Measurements from ENCODE around the gene LRP1-AS.

LRP1-AS gene

DNA sequence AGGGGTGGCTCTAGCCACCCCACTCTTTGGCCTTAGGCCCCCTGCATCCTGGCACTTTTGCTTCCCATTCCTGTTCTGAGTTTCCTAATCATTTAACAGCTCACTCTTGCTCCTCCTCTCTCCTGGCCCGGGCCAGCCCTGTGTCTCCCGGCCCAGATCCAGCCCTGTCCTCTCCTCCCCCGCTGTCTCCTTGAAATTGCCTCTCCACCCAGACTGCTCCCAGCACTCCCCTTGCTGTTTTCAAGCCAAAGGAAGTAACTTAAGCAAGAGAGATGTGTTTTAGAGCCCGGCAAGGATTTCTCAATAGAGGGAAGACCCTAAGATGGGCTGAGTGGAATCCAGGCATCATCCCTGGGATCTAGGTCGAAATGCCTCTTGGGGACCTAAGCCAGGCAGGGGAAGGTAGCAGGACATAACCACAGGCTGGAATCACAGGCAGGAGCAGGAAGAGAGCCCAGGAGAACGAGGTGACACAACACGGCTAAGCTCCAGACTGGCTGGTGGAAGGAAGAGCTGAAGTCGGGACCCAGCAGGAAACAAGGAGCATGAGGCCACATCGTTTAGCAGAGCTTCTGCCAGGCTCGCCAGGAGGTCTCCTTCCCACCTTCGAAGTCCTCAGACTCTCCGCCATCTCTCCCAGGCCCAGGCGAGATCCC lies 2.0 kb upstream of the LRP1-AS start:
- intact Hi-C loops (cut with DNase I) = no loop called here
- DNase-seq = peak in 1 of 42 donors; percentile 68

DNA sequence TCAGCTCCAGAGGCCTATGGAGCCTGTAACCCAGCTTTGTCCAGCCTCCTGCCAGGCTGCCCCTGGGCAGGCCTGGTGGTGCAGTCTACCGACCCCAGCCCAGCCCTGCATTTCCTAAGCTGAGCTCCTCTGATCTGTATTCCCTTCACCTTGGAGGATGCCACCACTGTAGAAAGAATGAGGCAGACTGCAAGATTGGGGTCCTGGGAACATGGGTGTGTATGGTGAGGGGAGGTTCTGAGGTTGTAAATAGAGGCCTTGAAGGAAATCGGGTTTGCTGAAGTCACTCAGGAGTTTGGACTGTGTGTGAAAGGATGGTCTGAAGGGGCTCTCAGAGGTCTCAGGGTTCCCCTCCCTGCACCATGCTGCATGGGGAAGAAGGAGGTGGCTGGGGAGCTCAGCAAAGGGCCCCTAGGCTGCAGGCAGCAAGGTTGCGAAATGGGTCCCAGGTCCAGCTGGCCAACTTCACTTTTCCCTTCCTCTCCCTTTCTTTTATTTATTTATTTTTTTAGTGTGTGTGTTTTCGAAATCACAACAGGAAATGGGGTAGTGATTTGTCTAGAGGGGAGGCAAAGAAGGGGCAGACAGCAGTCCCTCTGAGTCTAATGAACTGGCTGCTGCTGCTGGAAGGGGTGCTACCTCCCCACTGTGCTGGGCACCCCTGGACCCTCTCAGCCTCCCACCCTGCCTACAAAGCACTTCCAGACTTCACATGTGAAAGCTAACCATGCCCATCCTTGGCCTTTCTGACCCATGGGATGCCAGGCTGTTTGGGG lies 1.2 kb upstream of the LRP1-AS start:
- intact Hi-C loops (cut with DNase I) = no loop called here
- peak in 12 of 42 donors; percentile 27 to 75 (median 52) for DNase-seq

DNA sequence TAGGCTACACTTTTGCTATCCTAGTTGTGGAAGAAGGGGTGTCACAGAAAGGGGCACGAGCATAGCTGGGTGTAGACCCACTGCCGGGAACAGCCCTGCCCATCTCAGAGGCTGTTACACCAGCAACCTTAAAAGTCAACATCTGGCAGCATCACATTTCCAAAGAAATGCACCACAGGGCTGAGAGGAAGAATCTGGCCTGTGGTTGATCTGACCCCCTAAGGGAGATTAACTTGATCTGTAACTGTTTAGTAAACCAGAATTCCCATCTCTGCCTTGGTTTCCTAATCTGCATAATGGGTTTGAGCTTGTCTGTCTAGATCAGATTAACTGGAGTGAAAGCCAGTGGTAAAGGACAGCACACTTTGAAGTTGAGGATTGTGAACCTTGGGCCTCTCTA lies 1.3 kb downstream of the LRP1-AS start:
- intact Hi-C loops (cut with DNase I) = no loop called here
- no peak for DNase-seq

DNA sequence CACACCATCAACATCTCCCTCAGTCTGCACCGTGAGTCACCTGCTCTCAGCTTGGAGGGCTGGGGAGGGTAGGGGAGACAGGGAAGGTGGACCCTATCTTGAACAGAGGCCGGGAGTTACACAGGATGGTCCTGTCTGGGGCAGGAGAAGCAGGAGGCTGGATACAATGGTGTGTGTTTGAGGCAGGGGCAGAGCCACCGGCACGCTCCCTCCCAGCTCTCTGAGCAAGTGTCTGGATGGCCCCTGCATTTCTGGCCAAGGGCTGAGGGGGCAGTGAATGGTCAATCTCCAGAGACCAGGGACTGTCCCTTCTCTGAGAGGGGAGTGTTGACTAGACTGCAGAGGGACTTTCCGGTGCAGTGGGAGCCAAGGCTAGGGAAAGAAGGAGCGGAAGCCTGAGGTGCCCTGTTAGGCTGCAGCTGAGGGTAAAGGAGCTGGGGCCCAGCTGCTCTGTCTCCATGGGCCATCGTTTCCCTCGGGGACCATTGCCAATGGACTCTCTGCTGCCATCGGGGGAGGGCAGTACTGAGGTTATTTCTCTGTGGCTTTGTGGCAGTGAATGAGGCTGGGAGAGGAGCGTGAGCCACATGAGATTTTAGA lies 1.9 kb downstream of the LRP1-AS start:
- peak in 30 of 42 donors; percentile 31 to 85 (median 60) for DNase-seq
- intact Hi-C loops (cut with DNase I) = no loop called here

DNA sequence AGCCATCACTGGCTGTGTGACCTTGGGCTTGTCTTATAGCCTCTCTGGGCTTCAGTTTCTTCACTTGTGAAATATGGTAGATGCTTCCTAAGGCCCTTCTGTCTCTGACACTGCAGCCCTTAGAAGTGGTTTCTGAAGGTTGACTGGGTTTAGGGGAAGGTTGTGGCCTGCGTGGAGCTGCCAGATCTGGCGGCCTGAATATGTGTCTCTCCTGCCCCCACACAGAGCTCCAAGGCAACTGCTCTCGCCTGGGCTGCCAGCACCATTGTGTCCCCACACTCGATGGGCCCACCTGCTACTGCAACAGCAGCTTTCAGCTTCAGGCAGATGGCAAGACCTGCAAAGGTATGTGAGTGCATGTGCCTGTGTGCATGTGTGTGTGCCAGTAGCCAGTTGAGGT lies 4.0 kb downstream of the LRP1-AS start:
- intact Hi-C loops (cut with DNase I) = no loop called here
- DNase-seq = peak in 1 of 42 donors; percentile 41

DNA sequence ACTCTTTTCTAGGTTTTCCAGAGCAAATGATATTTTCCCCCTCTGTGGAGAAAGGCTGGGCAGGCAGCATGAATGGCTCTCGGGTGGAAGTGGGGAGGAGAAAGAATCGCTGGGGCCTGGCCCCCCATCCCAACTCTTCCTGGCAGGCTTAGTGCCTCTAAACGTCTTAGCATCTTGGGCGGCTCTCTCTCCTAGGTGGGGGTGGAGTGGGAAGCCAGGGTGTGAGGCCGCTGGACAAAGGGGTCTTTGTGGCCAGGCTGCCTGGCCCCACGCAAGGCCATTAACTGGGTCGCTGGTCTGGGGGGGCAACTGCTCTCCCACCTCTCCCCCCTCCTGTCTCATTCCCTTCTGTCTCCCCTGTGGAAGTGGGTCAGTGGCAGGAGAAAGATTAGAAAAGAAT lies 4.7 kb downstream of the LRP1-AS start:
- DNase-seq = peak in 25 of 42 donors; percentile 18 to 83 (median 57)
- intact Hi-C loops (cut with DNase I) = no loop called here

DNA sequence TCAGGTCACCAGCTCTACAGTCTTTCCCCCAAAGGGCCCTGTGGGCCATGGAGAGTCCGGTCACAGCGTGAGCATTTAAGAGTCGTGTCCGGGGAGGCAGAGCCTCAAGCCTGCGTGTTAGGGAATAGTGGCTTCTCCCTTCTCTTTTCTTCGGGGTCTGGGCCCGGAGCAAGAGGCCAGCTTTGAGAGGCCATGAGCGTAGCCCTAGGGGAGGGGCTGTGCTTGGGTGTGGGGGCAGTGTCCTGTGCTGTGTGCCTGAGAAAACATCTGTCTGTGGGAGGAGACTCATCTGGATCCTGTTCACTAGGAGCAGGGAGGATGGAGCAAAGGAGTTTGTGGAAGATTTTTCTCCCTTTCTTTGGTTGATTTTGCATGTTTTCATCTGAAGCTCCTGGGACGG lies 5.3 kb downstream of the LRP1-AS start:
- intact Hi-C loops (cut with DNase I) = no loop called here
- peak in 1 of 42 donors; percentile 35 for DNase-seq

DNA sequence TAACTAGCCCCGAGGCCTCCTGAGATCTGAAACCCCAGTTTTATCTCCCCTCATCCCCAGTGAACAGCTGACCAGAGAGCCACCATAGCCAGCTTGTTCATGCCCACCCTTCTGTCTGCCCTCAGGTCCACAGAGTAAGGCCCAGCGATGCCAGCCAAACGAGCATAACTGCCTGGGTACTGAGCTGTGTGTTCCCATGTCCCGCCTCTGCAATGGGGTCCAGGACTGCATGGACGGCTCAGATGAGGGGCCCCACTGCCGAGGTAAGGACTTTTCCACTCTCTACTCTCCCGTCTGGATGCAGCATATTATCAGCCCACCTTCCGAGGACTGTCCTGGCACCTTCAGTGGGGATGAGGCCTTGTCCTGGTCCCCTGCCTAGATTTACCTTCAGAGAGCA lies 6.2 kb downstream of the LRP1-AS start:
- intact Hi-C loops (cut with DNase I) = no loop called here
- no peak for DNase-seq

DNA sequence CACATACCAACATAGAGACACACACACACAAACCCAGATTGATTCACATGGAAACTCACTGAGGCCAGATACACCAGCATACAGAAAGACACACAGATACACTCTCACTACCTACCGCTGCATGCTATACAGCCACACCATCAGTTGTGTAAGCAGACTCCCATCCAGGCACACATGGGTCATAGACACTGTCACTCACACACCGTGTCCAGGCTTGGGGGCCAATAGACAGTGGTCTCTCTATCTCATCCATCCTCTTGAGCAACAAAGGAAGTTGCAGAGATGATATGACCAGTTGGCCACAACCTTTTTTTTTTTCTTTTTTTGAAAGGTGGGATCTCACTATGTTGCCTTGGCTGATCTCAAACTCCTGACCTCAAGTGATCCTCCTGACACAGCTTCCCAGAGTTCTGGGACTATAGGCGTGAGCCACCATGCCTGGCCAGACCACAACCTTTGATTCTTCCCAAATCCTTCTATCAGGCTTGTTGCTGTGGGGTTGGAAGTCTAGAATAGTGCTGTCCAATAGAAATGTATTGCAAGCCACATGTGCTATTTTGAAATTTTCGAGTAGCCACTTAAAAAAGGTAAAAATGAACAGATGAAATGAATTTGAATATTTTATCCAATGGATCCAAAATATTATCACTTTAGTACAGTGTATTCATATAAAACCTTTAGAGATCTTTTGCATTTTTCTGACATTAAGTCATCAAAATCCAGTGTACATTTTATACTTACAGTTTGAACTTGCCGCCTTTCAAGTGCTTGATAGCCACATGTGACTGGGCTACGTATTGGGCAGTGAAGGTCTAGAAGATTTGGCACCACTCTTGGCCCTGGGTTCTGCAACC lies 7.4 kb downstream of the LRP1-AS start:
- intact Hi-C loops (cut with DNase I) = no loop called here
- DNase-seq = no peak

DNA sequence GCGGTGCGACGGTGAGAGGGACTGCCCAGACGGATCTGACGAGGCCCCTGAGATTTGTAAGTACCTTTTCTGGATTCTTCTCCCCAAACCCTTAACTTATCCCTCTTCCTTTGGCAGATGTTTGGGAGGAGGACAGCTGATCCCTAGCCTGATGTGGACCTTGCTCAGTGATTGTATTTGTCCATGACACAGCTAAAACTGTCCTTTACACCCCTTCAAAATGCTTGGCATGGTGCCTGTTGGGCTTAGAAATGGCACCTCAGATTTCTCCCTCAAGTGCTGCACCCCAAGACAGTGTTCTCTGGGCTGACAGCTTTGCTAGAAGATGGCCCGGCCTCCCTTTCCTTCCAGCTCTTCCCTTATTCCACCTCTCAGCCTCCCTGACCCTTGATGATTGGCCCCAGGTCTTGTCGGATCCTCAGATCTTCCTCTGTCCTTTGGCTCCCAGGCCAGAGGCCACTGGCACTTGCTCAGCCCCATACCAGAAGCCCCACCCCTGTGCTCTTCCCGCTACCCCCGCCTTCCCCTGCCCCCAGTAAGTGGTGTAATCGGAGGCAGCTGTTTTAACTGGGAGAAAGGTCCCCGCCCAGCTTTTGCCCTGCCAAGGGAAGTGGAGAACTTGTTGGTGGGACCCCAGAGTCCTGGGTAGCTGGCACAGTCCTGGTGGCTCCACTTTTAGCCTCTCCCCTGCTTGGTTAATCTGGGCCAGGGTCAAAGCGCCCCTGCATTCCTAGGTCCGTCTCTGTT lies 8.7 kb downstream of the LRP1-AS start:
- intact Hi-C loops (cut with DNase I) = no loop called here
- peak in 15 of 42 donors; percentile 35 to 80 (median 51) for DNase-seq

DNA sequence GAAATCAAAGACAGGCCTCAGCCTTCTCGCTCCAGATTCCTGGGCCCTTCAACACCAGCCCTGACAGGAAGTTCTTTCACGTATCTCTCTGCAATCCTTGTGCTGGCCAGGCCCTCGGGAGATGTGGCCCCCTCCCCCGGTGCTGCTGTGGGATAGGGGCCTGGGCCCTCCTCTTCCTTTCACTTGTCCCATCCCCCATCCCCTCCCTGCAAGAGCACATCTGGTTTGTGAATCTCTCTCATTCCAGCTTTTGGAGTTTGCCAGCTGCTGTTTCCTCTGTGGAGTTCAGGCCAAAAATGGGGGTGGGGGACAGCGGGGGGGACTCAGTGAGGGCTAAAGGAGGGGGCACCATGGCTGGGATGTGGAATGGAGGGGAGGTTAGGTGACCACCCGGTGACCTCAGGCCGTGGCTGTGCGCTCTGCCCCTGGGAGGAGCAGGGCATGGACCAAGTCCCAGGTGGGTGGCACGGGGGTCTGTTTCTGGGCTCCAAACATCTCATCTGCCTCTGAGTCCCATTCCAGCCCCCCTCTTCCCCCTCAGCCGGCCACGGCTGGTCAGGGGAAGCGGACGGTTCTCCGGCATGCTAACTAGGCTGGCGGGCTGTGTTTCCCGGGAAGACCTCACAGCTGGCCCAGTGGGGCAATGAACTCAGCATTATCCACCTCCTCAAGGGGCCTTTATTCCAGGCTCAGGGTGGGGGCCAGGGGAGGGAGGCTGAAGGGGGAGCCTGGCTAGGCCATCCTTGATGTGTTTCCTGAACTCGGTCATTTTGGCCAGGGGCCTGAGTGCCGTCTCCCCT lies 11.7 kb downstream of the LRP1-AS start:
- peak; percentile 57 to 94 (median 80) for DNase-seq
- intact Hi-C loops (cut with DNase I) = no loop called here

DNA sequence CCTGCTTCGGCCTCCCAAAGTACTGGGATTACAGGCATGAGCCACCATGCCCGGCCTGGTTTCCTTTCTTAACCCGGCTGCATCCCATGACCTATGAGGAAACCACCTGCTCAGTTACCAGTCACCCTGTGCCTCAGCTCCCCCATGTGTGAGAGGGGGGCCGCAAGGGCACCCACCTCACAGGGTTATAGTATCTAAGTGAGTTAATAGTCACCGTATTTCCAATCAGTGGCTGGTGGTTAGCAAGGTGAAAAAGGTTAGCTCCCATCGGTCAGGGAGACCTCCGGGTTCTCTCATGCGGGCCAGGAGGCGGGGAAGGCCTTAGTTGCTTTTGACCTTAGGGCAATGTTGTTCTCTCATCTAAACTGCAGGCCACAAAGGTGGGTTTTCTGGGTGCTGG lies 12.5 kb downstream of the LRP1-AS start:
- DNase-seq = peak in 1 of 42 donors; percentile 35
- intact Hi-C loops (cut with DNase I) = no loop called here

DNA sequence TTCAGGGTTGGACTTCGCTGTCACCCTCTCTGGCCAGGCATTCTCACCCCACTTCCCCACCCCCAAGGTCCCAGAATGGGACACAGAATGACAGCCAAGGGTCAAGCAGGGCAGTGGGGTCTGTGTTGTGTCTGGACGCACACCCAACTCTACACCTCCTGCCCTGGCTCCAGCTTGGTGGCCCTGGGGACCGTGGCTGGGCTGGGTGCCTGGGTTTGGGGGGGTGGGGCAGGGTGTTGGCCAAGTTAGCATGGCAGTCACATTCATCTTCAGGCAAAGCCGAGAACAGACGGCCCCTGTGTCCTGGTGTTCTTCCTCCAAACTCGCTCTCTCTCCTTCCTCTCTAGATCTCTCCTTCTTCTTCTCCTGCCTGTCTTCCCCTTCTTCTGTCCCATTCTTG lies 13.5 kb downstream of the LRP1-AS start:
- intact Hi-C loops (cut with DNase I) = no loop called here
- DNase-seq = peak in 15 of 42 donors; percentile 32 to 77 (median 42)

DNA sequence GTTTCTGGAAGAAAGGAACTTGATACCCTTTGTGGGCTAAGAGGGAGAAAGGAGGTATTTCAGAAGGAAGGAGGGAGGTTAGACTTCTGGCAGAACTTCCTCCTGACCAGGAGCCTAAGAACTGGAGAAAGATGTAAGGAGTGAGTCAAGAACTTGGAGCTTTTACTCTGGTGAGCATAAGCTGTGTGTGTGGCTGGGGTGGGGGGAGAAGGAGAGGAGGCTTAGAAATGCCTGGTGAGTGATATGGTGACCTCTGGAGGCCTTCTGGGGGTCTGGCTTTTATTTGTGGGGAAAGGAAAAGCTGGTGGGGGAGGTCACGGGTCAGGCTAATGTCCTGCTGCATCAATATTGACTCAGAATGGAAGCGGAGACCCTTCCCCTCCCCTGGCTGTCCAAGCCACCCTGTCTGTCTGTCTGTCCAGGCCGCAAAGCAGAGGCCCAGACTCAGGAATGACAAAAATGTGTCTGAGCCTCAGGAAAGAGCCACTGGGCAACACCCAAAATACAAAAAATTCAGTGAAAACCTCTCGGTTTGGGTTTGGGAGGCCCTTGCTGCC lies 14.3 kb downstream of the LRP1-AS start:
- DNase-seq = peak in 1 of 42 donors; percentile 37
- intact Hi-C loops (cut with DNase I) = no loop called here

DNA sequence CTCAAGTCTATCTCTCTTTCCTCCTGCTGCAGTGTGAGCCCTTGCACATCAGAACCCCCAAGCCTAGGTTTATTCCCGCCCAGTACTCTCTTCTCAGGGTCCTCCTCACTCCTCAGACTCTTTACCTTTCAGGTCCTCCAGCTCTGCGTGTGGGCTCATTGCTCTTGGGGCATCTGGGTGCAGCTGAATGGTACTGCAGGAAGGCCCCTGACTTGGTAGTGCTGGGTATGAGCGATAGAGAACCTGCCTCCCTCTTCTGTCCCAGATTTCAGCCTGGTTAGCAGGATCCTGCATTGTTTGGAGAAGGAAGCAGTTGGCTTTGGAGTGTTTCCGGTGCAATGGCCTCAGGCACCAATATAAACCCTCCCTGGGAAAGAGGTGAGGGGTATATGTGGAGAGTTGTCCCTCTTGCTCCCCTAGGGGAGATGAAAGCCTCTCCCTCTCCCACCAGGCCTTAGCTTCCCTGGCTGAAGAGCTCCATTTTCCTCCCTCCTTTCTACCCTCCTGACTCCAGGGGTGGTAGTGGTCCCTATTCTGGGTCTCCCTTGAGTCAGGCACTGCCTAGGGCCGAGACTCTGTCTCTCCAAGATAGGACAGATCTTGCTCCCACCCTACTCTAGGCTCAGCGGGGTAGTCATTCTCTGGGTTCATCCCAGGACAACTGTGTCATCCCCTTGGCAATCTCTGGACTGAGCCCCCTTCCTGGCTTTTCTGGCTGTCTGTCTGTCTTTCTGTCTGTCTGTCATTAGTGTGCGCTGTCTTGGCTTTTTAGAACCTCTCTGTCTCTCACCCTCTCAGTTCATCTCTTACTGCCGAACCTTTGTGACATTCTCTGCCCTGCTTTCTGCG lies 15.3 kb downstream of the LRP1-AS start:
- intact Hi-C loops (cut with DNase I) = no loop called here
- DNase-seq = no peak

DNA sequence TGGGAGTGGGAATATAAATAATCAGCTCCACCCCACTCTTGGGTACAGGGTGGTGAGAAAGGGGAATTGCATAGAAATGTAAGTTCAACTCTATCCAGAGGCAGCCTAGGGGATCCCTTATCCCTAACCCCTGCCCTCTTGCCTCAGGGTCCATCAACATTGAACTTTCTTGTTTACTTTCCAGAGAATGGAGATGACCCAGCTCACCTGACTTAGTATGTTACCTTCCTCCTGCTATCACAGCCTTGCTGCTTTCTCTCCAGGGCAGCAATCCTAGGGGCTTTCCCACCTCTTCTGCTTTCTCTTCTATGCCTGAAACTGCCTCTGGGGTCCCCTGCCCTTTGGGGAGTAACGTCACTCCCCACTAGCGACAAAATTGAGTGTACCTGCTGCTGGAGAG lies 16.5 kb downstream of the LRP1-AS start:
- DNase-seq = no peak
- intact Hi-C loops (cut with DNase I) = no loop called here

DNA sequence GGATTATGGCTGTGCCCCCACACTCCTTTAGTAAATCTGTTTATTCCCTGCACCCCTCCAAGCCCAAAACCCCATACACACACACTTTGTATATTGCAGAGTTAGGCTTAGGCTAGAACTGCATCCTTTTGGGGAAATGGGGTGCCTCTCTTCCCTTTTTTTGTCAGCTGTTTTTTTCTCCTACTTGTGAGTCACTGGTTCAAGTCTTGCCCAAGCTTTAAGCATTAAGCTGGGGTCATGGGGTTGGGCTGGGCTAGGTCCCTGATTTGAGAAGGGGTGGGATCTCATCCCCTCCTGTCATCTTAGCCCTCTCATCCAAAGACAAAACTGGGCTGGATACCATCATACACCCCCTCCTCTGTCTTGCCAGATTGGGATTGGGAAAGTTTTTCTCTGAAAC lies 17.5 kb downstream of the LRP1-AS start:
- DNase-seq = peak in 1 of 42 donors; percentile 53
- intact Hi-C loops (cut with DNase I) = loop anchor here (5.0 kb wide), 1 partner anchor 52 kb away; no protein-coding TSS in a partner anchor
